Esophagus muscularis mucosa (tissue), 4 donors: ENCODE results near the gene CCR5. TPM values are rescaled to one million over a fixed set of nuclear protein-coding genes. Genes with fewer than 3 reads are reported as not detected.
"Not testable (repeated sequence)": the region's sequence is repeated elsewhere in the genome, so short reads cannot be mapped to it uniquely, and the experiment has no call there.

ENCODE experiments used
- DNase-seq: peaks from one replicate; pipeline ENCODE4 v3.0.0-alpha.2; 2017; ENCODE audit errors: extremely low spot score
- H3K27ac ChIP-seq, 4 donors: fragments of 200-600 bp; sonication (generic); replicated peaks in 1 of 4; 1 replicate in 3 of 4; 2 replicates in 1 of 4; pipeline ENCODE4 v1.5.1; 2016 to 2019; ENCODE audit warnings: mild to moderate bottlenecking in 1 of 4
- H3K27me3 ChIP-seq, 4 donors: fragments of 200-600 bp; sonication (generic); one replicate each; pipeline versions ENCODE4 v1.5.1 to v1.6.0; 2016 to 2019
- H3K36me3 ChIP-seq, 4 donors: fragments of 200-600 bp; sonication (generic); one replicate each; pipeline ENCODE4 v1.5.1; 2016 to 2019
- H3K4me1 ChIP-seq, 4 donors: fragments of 200-600 bp; sonication (generic); one replicate each; pipeline ENCODE4 v1.5.1; 2016 to 2019
- H3K4me3 ChIP-seq, 4 donors: fragments of 200-600 bp; sonication (generic); 1 replicate in 2 of 4; 2 replicates in 2 of 4; pipeline ENCODE4 v1.5.1; 2016 to 2019; ENCODE audit warnings: mild to moderate bottlenecking in 4 of 4, moderate library complexity in 1 of 4
- H3K9me3 ChIP-seq, 4 donors: fragments of 200-600 bp; sonication (generic); 1 replicate in 3 of 4; 2 replicates in 1 of 4; pipeline ENCODE4 v1.5.1; 2016 to 2019
- CTCF ChIP-seq, 3 experiments: fragments of 200-600 bp in 2 of 3; fragments of 450-650 bp in 1 of 3; sonication (generic) in 2 of 3; IDR thresholded peaks; one replicate each; pipeline ENCODE4 v1.5.1; 2017 to 2019; ENCODE audit warnings: antibody characterized with exemption in 3 of 3, mild to moderate bottlenecking in 2 of 3, moderate library complexity in 1 of 3
- EP300 ChIP-seq: sonication (generic); formaldehyde crosslinking; IDR thresholded peaks from one replicate; pipeline ENCODE4 v1.6.1; 2017; ENCODE audit warnings: antibody characterized with exemption
- POLR2A ChIP-seq: fragments of 450-650 bp; IDR thresholded peaks from one replicate; pipeline ENCODE4 v1.6.1; 2017; ENCODE audit warnings: antibody characterized with exemption, moderate library complexity, mild to moderate bottlenecking, low read depth
- POLR2AphosphoS5 ChIP-seq, 2 donors: sonication (generic); formaldehyde crosslinking; IDR thresholded peaks; one replicate each; pipeline ENCODE4 v1.6.1; 2017; ENCODE audit warnings: antibody characterized with exemption in 2 of 2
- WGBS: methylation state at CpG from one replicate; pipeline ENCODE4 v1.1.5; 2018; 5-methylcytosine and 5-hydroxymethylcytosine counted together
- intact Hi-C: fragments of 100-400 bp; cut with DNase I; formaldehyde crosslinking; loops from one replicate; pipeline ENCODE4 v1.15.1; 2023
- total RNA-seq, 4 donors: library from RNA; depleted of rRNA; stranded (reverse); fragments of >200 nt; gene quantifications; one replicate each; pipeline versions ENCODE4 v1.1.0 to v1.2.1, GENCODE V29; 2016

CCR5 gene
- total RNA-seq, 4 donors from 2014 or later, result 0.39 to 3.0 (median 0.44) TPM

- DNase-seq, result no peak
Measured at GRCh38 chr3:46399557-46399956, 28.8 kb downstream of the CCR5 start.

GRCh38 chr3:46400000-46400734, 29.4 kb downstream of the CCR5 start:
- Histone ChIP-seq H3K4me3 (no peak overlapping the region), H3K9me3 (no peaks in the 10 kb centered on the region), H3K27ac (no peak overlapping the region), H3K4me1 (peaks cover 0 to 3% (median 0%) of the 10 kb centered on the region in 4 donors), H3K36me3 (no peaks in the 10 kb centered on the region), H3K27me3 (peaks cover 0 to 4% (median 0%) of the 10 kb centered on the region in 4 donors)
- intact Hi-C loops, result no loop called here
- WGBS, result 50% methylated on average over 8 of the region's 8 CpGs
- DNase-seq, result no peak
- no peak for TF ChIP-seq CTCF (IDR thresholded peaks at IDR 0.05)

More at GRCh38 chr3:46399557-46399956, 28.8 kb downstream of the CCR5 start:
- no peaks in the 10 kb centered on the region for H3K36me3 ChIP-seq
- WGBS, result 57% methylated on average over 2 of the region's 2 CpGs
- H3K27ac ChIP-seq, result no peak overlapping the region
- peaks cover 0 to 4% (median 0%) of the 10 kb centered on the region in 4 donors for H3K27me3 ChIP-seq
- peaks cover 0 to 2% (median 0%) of the 10 kb centered on the region in 4 donors for H3K4me1 ChIP-seq
- intact Hi-C loops, result no loop called here
- no peaks in the 10 kb centered on the region for H3K9me3 ChIP-seq
- no peak overlapping the region for H3K4me3 ChIP-seq
- no peak for TF ChIP-seq CTCF (IDR thresholded peaks at IDR 0.05)
- no peak for TF ChIP-seq POLR2A
- TF ChIP-seq POLR2AphosphoS5 (IDR thresholded peaks at IDR 0.05), result no peak

- WGBS, result 84% methylated on average over 5 of the region's 5 CpGs
- no peak for DNase-seq
- no peak overlapping the region for H3K4me3 ChIP-seq
Measured at GRCh38 chr3:46400846-46401245, 30.1 kb downstream of the CCR5 start.

GRCh38 chr3:46401579-46401978, 30.8 kb downstream of the CCR5 start:
- H3K27ac ChIP-seq, result no peak overlapping the region
- 91% methylated on average over 2 of the region's 2 CpGs for WGBS
- no peaks in the 10 kb centered on the region for H3K36me3 ChIP-seq
- no peak overlapping the region for H3K4me3 ChIP-seq
- intact Hi-C loops, result no loop called here
- peaks cover 0 to 8% (median 0%) of the 10 kb centered on the region in 4 donors for H3K27me3 ChIP-seq
- peaks cover 1 to 10% (median 6%) of the 10 kb centered on the region in 4 donors for H3K4me1 ChIP-seq
- no peaks in the 10 kb centered on the region for H3K9me3 ChIP-seq
- TF ChIP-seq EP300 (no peak), CTCF (IDR thresholded peaks at IDR 0.05) (no peak), POLR2A (no peak), POLR2AphosphoS5 (IDR thresholded peaks at IDR 0.05) (no peak)
- no peak for DNase-seq

More at GRCh38 chr3:46400846-46401245, 30.1 kb downstream of the CCR5 start:
- no peak for TF ChIP-seq EP300
- no peak for TF ChIP-seq POLR2A
- H3K27ac ChIP-seq, result no peak overlapping the region
- intact Hi-C loops, result no loop called here
- peaks cover 0 to 4% (median 0%) of the 10 kb centered on the region in 4 donors for H3K27me3 ChIP-seq
- peaks cover 0 to 10% (median under 1%) of the 10 kb centered on the region in 4 donors for H3K4me1 ChIP-seq
- H3K9me3 ChIP-seq, result no peaks in the 10 kb centered on the region
- H3K36me3 ChIP-seq, result no peaks in the 10 kb centered on the region

- H3K4me3 ChIP-seq, H3K36me3 ChIP-seq, DNase-seq, H3K27ac ChIP-seq, H3K9me3 ChIP-seq, intact Hi-C loops: not testable (repeated sequence)
- H3K4me1 ChIP-seq, result peaks cover 4 to 11% (median 9%) of the 10 kb centered on the region in 4 donors
- WGBS, result 94% methylated on average over 4 of the region's 4 CpGs
- peaks cover 0 to 17% (median 0%) of the 10 kb centered on the region in 4 donors for H3K27me3 ChIP-seq
Measured at GRCh38 chr3:46402902-46403301, 32.2 kb downstream of the CCR5 start.
